ENCODE data around the gene SOX5. TPM values are rescaled to one million over a fixed set of nuclear protein-coding genes. Genes with fewer than 3 reads are reported as not detected.

The SOX5 gene
- total RNA-seq, 1 donor from 2014 or later, result 20.1 TPM

DNA sequence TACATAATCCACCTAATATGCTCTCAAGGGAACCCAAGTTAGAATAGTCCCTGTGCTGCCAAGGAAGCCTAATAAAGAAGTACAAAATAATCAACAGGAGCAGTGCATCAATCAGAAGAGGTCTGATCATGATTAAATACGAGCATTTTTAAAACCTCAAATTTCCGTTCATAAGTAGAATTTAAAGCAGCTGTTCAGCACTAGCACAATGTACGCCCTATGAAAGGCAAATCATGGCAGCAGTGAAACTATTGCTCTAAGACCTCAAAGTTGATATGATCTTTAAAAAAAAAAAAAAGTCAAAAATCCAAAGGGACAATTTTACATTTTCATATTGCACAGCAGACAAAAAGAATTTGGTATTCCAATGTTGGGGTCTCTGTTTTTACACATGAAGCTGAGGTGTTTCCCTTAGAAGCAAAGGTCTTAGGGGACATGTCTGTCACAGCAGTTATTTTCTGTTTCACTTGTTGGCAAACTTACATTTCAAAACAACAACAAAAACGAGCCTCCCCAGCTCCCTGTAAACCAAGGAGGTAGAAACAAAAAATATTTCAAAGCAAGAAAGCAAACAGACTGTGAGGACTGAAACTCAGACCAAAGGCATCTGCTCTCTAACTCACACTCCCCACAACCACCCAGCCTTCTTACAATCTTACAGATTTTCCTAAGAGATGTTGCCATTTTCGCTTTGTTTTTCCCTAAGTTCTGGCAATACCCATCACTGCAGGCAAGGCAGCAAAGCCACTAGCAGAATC, 28.2 kb downstream of the SOX5 start:
- no peaks in the 10 kb centered on the region for H3K4me1 ChIP-seq
- H3K27me3 ChIP-seq, result no peaks in the 10 kb centered on the region
- no peaks in the 10 kb centered on the region for H3K9me3 ChIP-seq
- DNase-seq (no peak), ATAC-seq (no peak)
- H3K4me3 ChIP-seq, result no peak overlapping the region
- no peak overlapping the region for H3K27ac ChIP-seq
- no peaks in the 10 kb centered on the region for H3K36me3 ChIP-seq
- intact Hi-C loops (cut with DNase I), result no loop called here
- TF ChIP-seq CTCF (IDR thresholded peaks at IDR 0.05), result no peak

DNA sequence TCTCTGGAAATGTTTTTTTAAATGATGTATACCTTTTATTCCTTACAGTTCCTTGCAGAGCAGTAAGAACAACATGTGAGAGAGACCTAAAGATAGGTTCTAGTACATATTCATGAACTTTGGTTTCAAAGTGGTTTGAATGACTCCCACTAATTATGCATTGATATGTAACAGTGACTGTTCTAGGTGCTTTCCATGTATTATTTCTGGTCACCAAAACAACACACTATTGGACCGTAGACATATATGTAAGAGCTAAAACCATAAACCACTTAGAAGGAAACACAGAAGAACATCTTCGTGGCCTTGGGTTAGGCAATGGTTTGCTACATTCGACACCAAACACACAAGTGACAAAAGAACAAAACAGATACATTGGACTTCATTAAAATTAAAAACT, 37.9 kb downstream of the SOX5 start:
- H3K4me3 ChIP-seq, result no peak overlapping the region
- ATAC-seq (no peak), DNase-seq (no peak)
- H3K4me1 ChIP-seq, result no peaks in the 10 kb centered on the region
- H3K9me3 ChIP-seq, result no peaks in the 10 kb centered on the region
- H3K36me3 ChIP-seq, result no peaks in the 10 kb centered on the region
- TF ChIP-seq CTCF (IDR thresholded peaks at IDR 0.05), result no peak
- intact Hi-C loops (cut with DNase I), result no loop called here
- H3K27me3 ChIP-seq, result no peaks in the 10 kb centered on the region
- no peak overlapping the region for H3K27ac ChIP-seq

GRCh38 chr12:23909551-23909950, 39.9 kb downstream of the SOX5 start:
- no peaks in the 10 kb centered on the region for H3K9me3 ChIP-seq
- ATAC-seq (no peak), DNase-seq (no peak)
- intact Hi-C loops (cut with DNase I), result no loop called here
- no peak for TF ChIP-seq CTCF (IDR thresholded peaks at IDR 0.05)
- H3K36me3 ChIP-seq, result no peaks in the 10 kb centered on the region
- H3K4me1 ChIP-seq, result no peaks in the 10 kb centered on the region
- H3K27ac ChIP-seq, result no peak overlapping the region
- no peaks in the 10 kb centered on the region for H3K27me3 ChIP-seq
- no peak overlapping the region for H3K4me3 ChIP-seq

GRCh38 chr12:23906329-23906728, 43.1 kb downstream of the SOX5 start:
- no peaks in the 10 kb centered on the region for H3K4me1 ChIP-seq
- H3K9me3 ChIP-seq, result no peaks in the 10 kb centered on the region
- H3K27me3 ChIP-seq, result no peaks in the 10 kb centered on the region
- no peaks in the 10 kb centered on the region for H3K36me3 ChIP-seq
- no peak overlapping the region for H3K27ac ChIP-seq
- intact Hi-C loops (cut with DNase I), result no loop called here
- no peak for DNase-seq
- no peak for ATAC-seq
- TF ChIP-seq CTCF (IDR thresholded peaks at IDR 0.05), result no peak
- H3K4me3 ChIP-seq, result no peak overlapping the region

GRCh38 chr12:23899434-23899833, 50.0 kb downstream of the SOX5 start:
- H3K4me3 ChIP-seq, result no peak overlapping the region
- no peaks in the 10 kb centered on the region for H3K36me3 ChIP-seq
- no peaks in the 10 kb centered on the region for H3K9me3 ChIP-seq
- ATAC-seq, result no peak
- no peak for TF ChIP-seq CTCF (IDR thresholded peaks at IDR 0.05)
- intact Hi-C loops (cut with DNase I), result no loop called here
- no peaks in the 10 kb centered on the region for H3K27me3 ChIP-seq
- DNase-seq, result no peak
- no peak overlapping the region for H3K27ac ChIP-seq
- H3K4me1 ChIP-seq, result no peaks in the 10 kb centered on the region

GRCh38 chr12:23898121-23898520, 51.3 kb downstream of the SOX5 start:
- H3K27ac ChIP-seq, result no peak overlapping the region
- no peak overlapping the region for H3K4me3 ChIP-seq
- H3K36me3 ChIP-seq, result no peaks in the 10 kb centered on the region
- H3K27me3 ChIP-seq, result no peaks in the 10 kb centered on the region
- DNase-seq (no peak), ATAC-seq (no peak)
- TF ChIP-seq CTCF (IDR thresholded peaks at IDR 0.05), result no peak
- no peaks in the 10 kb centered on the region for H3K4me1 ChIP-seq
- intact Hi-C loops (cut with DNase I), result no loop called here
- no peaks in the 10 kb centered on the region for H3K9me3 ChIP-seq

All from upper lobe of right lung (tissue), 1 donor.